AG09319 (cell line): ENCODE data around the gene PHF24.

ENCODE experiments used
- DNase-seq: peaks from one replicate; pipeline ENCODE4 v3.0.0-alpha.2; 2010; ENCODE audit warnings: low read depth; ENCODE audit errors: extremely low read depth
- TF ChIP-seq, protein P1 (sequence below): IDR thresholded peaks from 2 replicates; pipeline ENCODE4 v1.5.1; 2011; ENCODE audit warnings: low read depth, mild to moderate bottlenecking, inconsistent platforms, low read length, moderate library complexity

PHF24 gene

DNA sequence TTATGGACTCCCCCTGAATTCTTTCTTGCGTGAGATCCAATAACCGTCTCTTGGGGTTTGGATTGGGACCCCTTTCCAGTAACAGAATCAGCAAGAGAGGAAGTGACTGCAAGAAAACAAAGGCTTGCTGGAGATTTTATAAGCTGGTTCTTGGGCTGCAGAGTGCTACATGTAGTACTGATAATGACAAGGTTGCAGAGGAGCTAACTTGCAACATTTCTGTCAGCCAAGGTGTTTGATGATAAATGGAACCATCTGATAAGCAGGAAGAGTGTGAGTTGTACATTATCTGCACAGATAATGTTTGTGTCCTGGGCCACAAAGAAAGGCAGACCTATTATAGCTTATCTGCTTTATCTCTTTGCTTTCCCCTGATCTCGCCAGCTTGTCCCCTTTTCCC lies 68.6 kb downstream of the PHF24 start:
- DNase-seq, result no peak
- TF ChIP-seq, protein P1, sequence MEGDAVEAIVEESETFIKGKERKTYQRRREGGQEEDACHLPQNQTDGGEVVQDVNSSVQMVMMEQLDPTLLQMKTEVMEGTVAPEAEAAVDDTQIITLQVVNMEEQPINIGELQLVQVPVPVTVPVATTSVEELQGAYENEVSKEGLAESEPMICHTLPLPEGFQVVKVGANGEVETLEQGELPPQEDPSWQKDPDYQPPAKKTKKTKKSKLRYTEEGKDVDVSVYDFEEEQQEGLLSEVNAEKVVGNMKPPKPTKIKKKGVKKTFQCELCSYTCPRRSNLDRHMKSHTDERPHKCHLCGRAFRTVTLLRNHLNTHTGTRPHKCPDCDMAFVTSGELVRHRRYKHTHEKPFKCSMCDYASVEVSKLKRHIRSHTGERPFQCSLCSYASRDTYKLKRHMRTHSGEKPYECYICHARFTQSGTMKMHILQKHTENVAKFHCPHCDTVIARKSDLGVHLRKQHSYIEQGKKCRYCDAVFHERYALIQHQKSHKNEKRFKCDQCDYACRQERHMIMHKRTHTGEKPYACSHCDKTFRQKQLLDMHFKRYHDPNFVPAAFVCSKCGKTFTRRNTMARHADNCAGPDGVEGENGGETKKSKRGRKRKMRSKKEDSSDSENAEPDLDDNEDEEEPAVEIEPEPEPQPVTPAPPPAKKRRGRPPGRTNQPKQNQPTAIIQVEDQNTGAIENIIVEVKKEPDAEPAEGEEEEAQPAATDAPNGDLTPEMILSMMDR, result no peak

DNA sequence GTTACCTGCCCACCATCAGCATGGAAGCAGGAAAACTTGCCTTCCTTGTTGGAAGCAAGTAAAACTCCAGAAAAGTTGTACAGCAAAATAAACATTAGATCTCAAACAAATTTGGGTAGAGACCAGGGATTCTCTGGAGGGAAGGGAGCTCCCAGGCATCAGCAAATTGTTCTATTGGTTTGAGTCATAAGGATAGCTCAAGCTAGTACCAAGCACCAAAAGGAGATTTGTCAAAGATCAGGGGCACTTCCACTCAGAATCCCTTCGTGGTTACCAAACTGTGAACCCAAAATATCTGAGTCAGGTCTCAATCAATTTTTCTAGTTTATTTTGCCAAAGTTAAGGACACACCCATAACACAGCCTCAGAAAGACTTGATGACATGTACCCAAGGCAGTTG lies 69.3 kb downstream of the PHF24 start:
- TF ChIP-seq, protein P1, result no peak
- DNase-seq, result no peak

DNA sequence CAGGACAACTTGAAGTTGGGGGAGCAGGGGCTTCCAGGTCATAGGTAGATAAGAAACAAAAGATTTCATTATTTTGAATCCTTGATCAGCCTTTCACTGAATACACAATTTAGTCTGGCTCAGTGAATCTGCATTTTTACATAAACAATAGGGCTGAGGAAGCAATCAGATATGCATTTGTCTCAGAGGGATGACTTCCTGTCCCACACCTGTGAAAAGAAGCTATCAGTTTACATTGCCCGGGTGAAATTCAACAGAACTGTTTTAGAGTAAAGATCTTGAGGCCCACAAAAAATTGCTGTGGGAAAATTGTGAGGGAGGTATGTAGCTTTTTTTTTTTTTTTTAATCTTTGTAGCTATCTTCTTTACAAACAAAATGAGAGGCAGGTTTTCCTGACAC lies 69.8 kb downstream of the PHF24 start:
- TF ChIP-seq, protein P1, result no peak
- DNase-seq, result no peak

DNA sequence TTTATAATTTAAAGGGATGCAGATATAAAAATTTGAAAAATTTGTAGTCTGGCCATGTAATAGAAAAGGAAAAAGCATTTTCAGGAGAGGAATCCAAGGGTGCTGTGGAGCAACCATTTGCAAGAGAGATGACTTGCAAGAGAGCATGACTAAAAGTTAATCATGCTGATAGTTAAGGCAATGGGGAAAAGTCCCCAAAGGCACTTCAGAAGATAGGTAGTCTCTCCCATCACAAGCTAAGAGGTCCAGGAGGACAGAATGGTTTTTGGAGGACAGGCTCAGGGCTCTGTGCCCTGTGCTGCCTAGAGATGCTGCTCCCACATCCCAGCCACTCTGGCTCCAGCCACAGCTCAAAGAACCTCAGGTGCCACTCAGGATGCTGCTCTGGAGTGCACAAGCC lies 70.3 kb downstream of the PHF24 start:
- no peak for DNase-seq

DNA sequence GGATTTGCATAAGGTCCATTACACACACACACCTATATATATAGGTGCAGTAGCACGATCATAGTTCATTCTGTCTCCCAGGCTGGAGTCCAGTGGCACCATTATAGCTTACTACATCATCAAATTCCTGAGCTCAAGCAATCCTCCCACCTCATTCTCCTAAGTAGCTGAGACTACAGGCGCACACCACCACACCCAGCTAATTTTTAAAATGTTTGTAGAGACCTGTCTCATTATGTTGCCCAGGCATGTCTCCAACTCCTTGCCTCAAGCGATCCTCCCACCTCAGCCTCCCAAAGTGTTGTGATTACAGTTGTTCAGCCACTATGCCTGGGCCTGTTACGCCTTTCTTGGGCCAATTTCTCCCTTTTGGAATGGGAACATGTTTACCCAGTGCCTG lies 71.2 kb downstream of the PHF24 start:
- no peak for DNase-seq
- TF ChIP-seq, protein P1, result no peak

More for the DNA sequence above, 70.3 kb downstream of the PHF24 start:
- TF ChIP-seq, protein P1, result no peak

DNA sequence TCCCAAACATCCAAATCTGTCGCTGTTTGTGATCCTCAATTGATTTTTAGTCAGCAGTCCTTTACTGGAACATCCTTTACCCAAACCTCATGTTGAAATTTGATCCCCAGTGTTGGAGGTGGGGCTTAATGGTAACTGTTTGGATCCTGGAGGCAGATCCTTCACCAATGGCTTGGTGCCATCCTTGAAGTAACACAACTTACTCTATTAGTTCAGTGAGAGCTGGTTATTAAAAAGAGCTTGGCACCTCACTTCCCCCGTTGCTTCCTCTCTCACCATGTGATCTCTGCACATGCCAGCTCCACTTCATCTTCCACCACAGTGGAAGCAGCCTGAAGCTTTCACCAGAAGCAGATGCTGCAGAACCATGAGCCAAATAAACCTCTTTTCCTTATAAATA lies 71.8 kb downstream of the PHF24 start:
- TF ChIP-seq, protein P1, result no peak
- DNase-seq, result no peak
